Measurements from ENCODE around the gene BEST1.

The BEST1 gene

DNA sequence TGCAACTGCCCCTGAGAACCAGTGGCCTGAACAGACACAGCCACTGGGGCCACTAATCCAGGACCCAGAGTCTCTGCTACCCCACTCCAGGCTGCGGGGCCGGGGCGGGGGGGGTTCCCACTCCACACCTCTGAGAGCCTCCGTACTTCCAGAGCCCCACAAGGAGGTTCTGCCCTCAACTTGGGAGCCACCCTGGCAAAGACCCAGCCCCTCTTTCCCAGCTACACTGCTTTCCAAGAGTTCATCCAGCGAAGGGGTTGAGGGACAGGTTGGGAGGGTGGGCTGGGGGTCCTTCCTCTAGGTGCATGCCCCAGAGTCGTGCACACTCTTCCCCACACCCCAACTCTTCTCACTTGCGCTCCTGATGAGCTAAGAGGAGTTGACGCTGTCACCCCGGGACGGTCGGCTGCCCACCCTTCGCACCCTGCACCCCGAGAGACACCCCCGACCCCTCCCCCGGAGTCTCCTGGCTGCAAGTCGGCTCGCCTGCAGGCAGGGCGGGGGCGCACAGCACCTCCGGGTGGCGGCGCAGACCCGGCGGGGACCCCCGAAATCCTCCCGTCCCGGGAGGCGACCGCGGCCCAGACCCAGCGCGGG lies 33.3 kb upstream of the BEST1 start:
- DNase-seq = no peak

DNA sequence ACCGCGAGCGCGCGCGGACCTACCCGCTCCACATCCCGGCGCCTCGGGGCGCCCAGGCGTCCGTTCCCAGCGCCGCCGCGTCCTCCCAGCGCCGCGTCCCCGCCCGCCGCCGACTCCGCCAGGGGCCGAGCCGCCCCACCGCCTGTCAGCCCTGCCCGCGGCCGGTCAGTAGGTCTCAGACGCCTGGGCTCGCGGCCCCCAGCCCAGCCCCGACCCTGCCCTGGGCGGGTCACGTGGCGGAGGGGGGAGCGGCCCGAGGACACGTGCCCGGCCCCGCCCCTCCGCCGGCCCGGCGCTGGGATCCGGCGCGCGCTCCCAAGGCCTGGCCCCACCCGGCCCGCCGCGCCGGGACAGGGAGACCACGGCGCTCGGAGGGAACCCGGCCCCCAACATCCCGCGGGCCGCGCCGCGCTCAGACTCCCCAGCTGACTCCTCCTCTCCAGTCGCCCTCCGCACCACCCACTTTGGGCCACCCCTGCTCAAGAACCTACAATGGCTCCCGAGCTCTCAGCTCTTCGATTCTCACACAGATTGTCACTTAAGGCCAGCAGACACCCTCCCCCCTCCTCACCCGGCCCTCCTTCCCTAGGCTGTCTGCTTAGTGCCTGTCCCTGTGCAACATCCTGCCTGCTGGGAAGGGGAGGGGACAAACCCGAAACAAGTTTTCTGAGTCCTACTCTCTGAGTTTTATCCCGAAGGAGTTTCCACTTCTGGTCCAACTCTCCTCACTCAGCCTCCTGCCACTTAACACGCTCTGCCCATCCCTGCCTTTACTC lies 32.6 kb upstream of the BEST1 start, which contains the start of gene RAB3IL1:
RAB3IL1 (minus strand) TSS at position 233 of the 776 bp plus-strand sequence; CDS start at position 34, 199 bp downstream.
- DNase-seq = no peak

DNA sequence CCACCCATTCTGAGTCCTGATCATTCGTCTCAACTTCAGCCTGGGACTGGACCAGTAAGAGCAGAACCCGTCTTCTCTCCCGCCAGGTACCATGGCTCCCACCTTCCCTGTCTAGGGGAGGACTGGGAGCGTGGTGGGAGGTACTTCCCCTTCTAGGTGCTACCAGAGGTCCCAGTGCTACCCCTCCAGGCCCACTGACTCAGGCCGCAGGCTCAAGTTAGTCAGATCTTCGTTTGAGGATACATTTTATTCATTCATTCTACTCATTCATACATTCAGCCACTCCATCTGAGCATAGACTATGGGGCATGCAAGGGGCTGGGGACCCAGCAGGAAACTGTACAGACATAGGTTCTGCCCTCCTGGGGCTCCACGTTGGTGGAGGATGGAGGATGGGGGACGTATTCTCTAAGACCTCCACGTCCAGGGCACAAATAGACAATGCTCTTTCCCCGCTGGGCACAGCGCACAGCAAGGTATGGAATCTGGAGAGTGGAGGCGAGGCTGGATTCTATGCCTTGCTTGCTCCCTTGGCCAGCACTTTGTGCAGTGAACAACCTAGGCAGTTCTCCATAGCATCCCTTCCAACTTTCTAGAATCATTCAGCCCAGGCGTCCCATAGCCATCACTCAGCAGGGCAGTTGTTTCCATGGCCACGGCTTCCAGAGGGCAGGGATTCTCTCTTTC lies 31.8 kb upstream of the BEST1 start:
- no peak for DNase-seq

DNA sequence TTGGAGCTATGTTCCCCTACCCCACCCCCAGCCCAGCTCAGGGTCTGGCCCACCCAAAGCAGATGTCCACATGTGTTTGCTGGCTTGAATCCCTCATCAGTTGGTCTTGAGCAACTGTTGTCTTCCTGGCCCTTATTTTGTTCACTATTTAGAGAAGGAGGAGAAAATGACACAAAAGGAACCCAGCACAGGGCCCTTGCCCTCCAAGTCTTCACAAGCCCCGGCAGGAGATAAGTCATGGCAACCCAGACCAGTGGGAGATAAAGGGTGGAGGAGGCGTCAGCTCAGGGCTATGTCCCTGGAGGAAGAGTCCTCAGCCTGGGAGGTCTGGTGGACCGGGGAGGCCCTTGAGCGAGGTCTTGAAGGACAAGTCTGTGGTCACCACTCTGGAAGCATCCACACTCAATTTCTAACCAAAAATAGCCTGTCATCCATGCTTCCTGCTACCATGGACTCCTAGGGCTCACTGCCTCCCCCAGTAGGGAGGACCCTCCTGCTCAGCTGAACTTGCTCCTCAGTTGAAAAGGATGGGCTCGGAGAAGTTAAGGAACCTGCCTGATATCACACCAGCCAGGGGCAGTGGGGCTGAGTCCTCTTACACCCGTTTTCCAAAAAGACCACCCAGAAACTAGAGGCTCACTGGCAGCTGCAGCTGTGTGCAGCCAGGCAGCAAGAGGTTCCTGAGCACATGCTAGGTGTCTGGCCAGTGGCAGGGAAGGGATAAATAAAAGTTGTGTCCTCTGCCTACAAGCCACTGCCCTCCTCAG lies 31.0 kb upstream of the BEST1 start:
- DNase-seq = no peak

DNA sequence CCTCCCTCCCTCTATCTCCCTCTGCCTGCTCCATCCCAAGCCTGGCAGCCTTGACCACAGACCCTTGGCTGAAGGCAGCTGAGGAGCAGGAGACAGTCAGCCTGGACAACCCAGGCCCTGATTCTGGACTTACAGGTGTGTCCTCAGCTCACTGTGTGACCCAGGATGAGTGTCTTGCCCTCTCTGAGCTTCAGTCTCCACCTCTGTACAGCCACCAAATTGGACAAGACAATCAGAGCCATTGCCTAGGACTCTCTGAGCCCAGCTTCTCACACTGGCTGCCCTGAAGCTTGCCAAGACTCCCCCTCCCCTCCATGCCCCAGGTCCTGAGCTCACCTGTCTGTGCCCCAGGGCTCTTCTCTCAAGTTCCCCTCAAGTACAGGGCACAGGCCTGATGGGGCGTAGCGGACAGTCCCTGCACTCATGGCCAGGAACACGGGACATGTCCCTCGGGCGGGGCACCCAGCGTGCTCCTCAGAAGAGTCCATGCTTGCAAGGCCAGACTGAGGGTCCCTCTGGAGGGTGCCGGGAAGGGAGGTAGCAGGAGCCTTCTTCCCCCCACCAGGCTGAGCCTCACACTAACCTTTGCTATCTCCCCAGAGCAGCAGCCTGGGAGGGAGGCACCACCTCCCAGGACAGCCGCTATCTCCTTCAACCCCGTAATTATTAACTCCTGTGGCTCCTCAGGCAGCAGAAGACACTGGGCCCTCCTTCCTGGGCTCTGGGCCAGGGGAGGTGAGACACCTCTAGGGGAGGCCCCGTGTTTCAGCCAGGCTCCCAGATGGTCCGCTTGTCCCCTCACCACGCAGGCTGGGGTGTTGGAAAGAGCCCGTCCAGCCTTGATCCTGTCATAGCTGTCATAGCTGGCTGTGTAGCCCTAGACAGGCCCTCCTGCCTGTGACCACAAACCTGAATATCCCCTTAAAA lies 30.2 kb upstream of the BEST1 start:
- DNase-seq = no peak

DNA sequence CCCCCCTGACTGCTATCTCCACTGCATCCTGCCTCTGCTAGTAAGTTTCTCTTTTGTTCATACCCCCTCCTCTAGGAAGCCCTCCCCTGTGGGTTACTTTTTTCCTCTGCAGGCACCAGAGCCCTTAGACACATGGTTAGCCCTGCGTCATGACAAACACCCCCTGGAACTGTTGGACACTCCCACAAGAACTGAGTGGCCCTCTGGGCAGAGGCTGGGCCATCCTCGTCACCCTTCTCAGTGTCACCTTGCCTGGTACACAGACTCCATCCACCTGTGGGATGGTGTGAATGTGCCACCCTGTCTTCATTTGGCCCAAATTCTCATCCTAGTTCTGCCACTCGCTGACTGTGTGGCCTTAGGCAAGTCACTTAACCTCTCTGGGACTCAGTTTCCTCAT lies 28.7 kb upstream of the BEST1 start:
- DNase-seq = no peak

DNA sequence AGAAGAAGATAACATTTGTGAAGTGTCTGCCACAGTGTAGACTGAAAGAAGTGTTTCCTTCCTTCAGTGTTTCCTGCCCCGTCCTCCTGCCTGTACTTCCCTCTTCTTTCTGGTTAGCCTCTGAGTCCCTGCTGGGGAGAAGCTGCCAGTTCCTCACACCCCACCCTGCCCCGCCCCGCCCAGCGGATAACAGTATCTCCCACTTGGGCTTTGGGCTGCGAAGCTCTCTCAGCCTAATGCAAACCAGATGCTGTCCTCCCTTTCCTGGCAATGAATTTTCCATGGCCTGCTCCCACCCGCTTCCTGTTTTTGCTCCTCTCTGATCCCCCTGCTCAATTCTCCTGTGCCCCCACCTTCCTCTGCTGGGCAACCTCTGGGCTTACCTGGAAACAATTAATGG lies 27.6 kb upstream of the BEST1 start:
- DNase-seq = no peak

DNA sequence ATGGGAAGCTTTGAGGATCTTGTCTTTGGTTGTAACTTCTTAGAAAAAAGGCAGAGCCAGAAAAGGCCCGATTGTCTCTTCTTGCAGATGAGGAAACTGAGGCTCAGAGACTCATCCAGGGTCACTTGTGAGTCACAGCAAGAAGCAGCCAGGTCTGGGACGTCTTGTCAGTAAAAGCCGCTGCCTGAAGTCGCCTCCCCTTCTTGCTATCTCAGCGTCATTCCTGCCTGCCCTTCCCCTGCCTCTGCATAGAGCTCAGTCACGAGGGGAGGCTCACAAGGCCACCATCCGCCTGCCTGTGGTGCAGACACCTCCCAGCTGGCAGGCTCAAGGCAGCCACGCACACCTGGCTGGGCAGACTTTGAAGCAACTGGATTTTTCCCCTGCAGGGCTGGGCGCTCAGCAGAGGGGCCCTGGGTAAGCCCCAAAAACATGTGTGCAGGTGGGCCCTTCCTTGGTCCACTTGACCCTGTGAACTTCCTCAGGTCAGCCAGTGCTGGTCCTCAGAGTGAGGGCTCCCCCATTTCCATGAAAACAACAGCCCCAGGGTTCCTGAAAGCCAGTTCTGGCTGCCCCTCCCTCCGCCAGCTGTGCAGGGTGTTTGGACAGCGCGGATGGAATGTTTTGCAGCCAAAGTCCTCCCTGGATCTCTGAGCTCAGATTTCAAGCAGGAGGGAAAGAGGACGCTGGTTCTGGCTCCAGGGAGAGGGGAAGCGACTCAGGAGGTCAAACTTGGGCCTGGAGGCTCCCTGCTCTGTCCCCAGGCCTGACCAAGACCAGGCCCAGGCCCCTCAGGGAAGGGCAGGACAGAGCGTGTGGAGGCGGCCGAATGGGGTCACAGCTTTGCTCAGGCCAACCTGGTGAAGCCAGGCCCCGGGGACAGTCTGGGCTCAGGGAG lies 26.7 kb upstream of the BEST1 start:
- DNase-seq = no peak

DNA sequence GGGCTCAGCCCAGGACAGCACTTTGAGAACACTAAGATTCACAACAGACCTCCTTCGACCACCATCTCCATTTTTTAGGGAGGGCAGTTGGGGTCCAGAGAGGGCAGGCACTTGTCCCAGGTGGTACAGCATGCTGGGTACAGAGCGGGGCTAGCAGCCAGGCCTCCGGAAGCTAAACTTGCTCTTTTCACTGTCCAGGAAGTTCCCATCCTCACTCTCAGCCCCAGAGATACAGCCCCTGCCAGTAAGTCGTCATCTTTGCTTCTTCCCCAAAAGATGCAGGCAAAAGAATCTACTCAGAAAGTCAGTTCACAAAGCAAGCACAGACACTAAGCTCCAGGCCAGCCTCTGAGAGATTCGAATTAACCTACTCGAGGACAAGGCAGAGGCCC lies 26.1 kb upstream of the BEST1 start:
- no peak for DNase-seq

DNA sequence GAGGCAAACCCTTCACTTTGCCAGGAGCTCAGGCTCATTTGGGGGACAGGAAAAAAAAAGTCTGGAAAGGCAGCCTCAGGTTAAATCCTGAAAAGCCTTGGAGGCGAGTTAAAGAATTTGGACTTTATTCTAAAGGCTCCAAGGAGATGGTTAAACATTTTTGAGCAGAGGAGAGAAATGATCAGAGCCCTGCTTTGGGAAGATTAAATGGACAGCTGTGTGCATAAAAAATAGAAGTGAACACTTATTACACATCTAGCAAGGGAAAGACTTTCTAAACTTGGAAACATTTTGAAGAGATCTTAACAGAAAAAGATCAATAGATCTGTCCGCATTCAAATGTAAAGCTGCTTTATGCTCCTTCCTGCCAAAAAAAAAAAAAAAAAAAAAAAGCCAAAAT lies 24.4 kb upstream of the BEST1 start:
- no peak for DNase-seq

DNA sequence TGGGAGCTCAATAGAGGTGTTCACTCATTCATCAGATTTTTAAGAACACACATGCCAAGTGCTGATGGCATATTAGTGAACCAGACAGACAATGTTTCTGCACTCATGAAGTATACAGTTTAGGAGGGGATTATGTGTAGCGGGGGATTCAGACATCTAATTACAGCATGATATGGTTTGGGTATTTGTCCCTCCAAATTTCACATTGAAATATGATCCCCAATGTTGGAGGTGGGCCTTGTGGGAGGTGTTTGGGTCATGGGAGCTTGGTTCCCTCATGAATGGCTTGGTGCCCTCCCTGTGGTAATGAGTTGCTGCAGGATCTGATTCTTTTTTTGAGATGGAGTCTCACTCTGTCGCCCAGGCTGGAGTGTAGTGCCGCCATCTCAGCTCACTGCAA lies 23.9 kb upstream of the BEST1 start:
- no peak for DNase-seq

DNA sequence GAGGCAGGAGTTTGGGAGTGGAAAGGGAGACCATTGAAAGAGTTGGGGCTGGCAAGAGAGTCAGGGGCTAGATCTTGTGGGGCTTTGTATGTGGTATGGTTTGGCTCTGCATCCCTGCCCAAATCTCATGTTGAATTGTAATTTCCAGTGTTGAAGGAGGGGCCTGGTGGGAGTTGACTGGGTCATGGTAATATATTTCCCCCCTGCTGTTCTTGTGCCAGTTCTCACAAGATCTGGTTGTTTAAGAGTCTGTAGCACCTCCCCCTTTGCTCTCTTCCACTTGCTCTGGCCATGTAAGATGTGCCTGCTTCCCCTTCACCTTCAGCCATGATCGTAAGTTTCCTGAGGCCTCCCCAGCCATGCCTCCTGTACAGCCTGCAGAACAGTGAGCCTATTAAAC lies 22.6 kb upstream of the BEST1 start:
- no peak for DNase-seq

DNA sequence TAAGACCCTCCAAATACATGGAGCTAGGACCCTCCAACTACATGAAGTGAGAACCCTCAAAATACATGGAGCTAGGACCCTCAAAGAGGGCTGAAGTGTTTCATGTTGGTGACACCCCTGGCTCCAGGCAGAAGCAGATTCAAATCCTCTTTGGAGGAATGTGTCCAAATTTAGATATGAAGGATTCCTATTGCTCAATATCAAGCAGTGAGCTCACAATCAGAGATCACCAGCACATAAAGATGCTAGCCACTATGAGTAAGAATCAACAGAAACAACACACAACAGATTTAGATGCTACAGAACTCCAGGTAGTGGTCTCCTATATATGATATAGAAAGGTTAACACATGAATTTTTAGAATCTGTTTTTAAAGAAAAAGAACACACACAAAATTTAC lies 21.5 kb upstream of the BEST1 start:
- no peak for DNase-seq

DNA sequence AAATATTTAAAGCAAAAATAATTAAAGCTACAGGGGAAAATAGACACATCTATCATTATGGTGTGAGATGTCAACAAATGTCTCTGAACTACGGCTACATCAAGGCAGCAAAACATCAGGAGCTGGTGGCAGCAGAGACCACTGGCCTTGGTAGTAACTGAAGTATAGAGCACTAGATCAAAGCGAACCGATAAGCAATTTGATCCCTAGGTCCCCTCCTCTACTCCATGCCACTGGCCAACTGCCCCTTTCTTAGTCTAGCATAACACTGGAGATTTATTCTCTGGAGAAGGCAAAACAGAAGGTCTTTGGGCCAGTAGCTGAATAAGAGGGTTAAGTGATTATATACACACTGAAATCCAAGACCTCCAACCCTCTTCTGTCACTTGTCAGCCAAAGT lies 19.2 kb upstream of the BEST1 start:
- no peak for DNase-seq

DNA sequence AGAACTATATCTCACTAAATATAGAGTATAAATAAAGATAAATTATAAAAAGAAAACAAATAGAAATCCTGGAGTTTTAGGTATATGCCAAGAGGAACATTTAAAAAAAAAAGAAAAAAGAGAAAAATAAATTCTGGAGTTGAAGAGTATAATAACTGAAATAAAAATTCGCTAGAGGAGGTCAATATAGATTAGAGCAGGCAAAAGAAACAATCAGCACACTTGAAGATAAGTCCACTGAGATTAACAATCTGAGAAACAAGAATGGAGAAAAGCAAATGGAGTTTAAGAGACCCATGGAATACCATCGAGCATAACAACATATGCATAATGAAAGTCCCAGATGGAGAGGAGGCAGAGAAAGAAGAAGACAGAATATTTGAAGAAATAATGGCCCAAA lies 14.3 kb upstream of the BEST1 start:
- no peak for DNase-seq

DNA sequence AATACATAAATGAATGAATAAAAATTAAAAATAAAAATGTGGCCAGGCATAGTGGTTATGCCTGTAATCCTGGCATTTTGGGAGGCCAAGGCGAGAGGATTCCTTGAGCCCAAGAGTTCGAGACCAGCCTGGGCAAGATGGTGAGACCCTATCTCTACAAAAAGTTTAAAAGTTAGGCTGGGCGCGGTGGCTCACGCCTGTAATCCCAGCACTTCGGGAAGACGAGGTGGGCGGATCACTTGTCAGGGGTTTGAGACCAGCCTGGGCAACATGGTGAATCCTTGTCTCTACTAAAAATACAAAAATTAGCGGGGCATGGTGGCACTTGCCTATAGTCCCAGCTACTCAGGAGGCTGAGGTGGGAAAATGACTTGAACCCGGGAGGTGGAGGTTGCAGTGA lies 9.7 kb upstream of the BEST1 start:
- DNase-seq = no peak

DNA sequence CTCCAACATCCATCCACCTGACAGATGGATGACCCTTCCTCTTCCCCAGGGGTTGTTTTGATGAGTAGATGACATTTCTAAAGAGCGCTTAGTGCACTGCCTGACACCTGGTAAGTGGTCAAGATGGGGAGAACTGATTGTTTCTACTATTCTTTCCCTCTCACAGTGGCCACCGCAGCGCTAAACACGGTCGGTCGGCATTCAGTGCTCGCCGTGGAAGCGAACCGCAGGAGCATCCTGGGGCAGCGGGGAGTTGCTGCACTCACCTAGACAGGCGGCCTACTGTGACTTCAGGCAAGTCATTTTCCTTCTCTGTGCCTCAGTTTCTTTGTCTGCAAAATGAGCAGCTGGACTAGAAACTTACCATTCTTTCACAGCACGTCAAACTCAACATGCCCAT lies 5.0 kb upstream of the BEST1 start:
- no peak for DNase-seq

DNA sequence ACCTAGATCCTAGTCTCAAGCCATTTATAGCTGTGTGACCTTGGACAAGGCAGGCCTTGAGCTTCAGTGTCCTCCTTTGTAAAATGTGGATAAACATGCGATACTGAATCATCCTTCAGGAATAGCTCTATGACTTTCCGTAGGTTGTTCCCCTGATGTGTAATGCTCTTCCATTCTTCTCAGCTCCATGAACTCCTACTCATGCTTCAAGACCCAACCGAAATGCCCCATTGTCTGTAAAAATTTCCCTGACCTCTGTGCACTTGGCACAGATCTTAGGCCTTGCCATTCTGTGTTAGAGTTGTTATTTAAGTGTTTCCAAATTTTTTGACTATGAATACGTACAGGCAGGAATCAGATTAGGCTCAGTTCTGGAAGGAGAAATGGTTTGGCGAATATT lies 3.3 kb upstream of the BEST1 start:
- DNase-seq = no peak

DNA sequence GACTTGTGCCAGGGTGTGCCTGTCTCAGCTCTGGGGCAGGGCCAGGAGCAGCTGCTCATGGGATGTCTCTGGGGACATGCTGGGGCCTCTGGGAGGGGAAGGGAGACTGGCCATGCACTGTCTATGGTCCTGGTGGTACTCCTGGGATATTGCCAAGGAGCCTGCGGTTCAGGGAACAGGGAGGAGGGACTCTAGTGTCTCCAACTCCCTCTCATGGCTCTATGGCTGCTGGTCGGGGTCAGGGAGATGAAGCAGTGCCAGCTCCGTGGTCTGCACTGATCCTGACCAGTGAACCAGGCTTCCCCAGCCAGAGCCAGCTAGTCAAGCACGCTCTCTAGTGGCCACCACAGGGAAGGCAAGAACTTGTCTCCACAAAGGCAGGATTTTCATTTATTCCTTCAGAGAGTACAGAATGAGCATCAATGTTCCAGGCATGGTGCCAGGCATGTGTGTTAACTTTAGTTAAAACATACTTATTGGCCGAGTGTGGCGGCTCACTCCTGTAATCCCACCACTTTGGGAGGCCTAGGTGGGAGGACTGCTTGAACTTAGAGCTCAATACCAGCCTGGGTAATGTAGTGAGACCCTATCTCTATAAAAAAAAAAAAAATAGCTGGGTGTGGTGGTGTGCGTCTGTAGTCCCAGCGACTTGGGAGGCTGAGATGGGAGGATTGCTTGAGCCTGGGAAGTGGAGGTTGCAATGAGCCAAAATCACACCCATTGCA lies 2.5 kb upstream of the BEST1 start:
- peak; percentile 67 for DNase-seq

DNA sequence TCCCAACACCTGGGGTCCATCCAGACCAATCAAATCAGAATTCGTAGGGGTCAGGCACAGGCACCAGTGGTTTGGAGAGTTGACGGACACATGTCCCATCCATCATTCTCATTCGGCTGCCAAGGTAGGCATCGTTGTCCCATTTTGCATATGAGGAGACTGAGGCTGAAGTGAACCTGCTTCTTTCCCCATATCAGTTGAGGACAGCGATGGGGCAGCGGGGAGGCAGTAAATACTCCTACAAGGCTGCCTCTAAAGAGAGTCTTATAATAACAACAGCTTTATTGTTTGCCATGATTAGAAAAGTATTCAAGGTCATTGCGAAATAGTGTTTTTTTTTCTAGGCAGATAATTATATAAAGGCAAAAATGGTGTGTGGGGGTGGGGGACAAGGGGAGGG lies 1.6 kb upstream of the BEST1 start:
- DNase-seq = no peak

Data from NCI-H2107 (cell line).